Measurements from ENCODE around the gene PTH2R. TPM values are rescaled to one million over a fixed set of nuclear protein-coding genes. Genes with fewer than 3 reads are reported as not detected.

Gene PTH2R
- total RNA-seq, 1 experiment from 2014 or later = 0.10 TPM

GRCh38 chr2:208493186-208493585, 86.6 kb downstream of the PTH2R start:
- intact Hi-C loops (cut with micrococcal nuclease; ENCODE audit: unreplicated experiment) (no loop called here), in situ Hi-C loops (cut with HindIII; ENCODE audit: low pct_unique_long_range_greater_than_20kb, low sequenced_read_pairs) (no loop called here)
- Histone ChIP-seq H3K4me3 (ENCODE audit: low read depth in 2 of 2, low read length in 2 of 2) (no peak overlapping the region), H3K9me3 (ENCODE audit: control insufficient read depth, insufficient read depth, low read depth, low read length) (no peaks in the 10 kb centered on the region), H3K27me3 (ENCODE audit: control insufficient read depth, insufficient read depth, low read length) (no peaks in the 10 kb centered on the region), H3K4me1 (ENCODE audit: control insufficient read depth, insufficient read depth, low read length) (no peaks in the 10 kb centered on the region), H3K36me3 (ENCODE audit: control insufficient read depth, insufficient read depth, low read length) (no peaks in the 10 kb centered on the region), H3K27ac (ENCODE audit: low read length) (no peak overlapping the region)
- no peak for ATAC-seq
- no peak for DNase-seq (ENCODE audit: low read depth, low spot score)
- ChIA-PET POLR2A (no interaction called here), CTCF (no interaction called here)
- TF ChIP-seq POLR2AphosphoS5 (IDR thresholded peaks at IDR 0.05; ENCODE audit: low read depth, low read length) (no peak), REST (IDR thresholded peaks at IDR 0.05; ENCODE audit: insufficient read depth in 1 of 2, low read depth in 2 of 2, low read length in 1 of 2) (no peak), SIN3A (IDR thresholded peaks at IDR 0.05; ENCODE audit: borderline replicate concordance, insufficient read depth, low read depth, low read length) (no peak), TCF7L2 (IDR thresholded peaks at IDR 0.05; ENCODE audit: low read depth, low read length) (no peak), CTCF (IDR thresholded peaks at IDR 0.05) (no peak)
- no TSS peak for BruUV-seq (replicated peaks)

- no peak for TF ChIP-seq CTCF (IDR thresholded peaks at IDR 0.05)
- TF ChIP-seq TCF7L2 (IDR thresholded peaks at IDR 0.05; ENCODE audit: low read depth, low read length) = no peak
- no peak for TF ChIP-seq REST (IDR thresholded peaks at IDR 0.05; ENCODE audit: insufficient read depth in 1 of 2, low read depth in 2 of 2, low read length in 1 of 2)
- no peak for TF ChIP-seq SIN3A (IDR thresholded peaks at IDR 0.05; ENCODE audit: borderline replicate concordance, insufficient read depth, low read depth, low read length)
- TF ChIP-seq POLR2AphosphoS5 (IDR thresholded peaks at IDR 0.05; ENCODE audit: low read depth, low read length) = no peak
- DNase-seq (ENCODE audit: low read depth, low spot score) = no peak
- Histone ChIP-seq H3K36me3 (ENCODE audit: control insufficient read depth, insufficient read depth, low read length) (no peaks in the 10 kb centered on the region), H3K4me3 (ENCODE audit: low read depth in 2 of 2, low read length in 2 of 2) (no peak overlapping the region), H3K27me3 (ENCODE audit: control insufficient read depth, insufficient read depth, low read length) (no peaks in the 10 kb centered on the region), H3K4me1 (ENCODE audit: control insufficient read depth, insufficient read depth, low read length) (no peaks in the 10 kb centered on the region), H3K27ac (ENCODE audit: low read length) (no peak overlapping the region), H3K9me3 (ENCODE audit: control insufficient read depth, insufficient read depth, low read depth, low read length) (no peaks in the 10 kb centered on the region)
- POLR2A ChIA-PET = no interaction called here
- in situ Hi-C loops (cut with HindIII; ENCODE audit: low pct_unique_long_range_greater_than_20kb, low sequenced_read_pairs) (no loop called here), intact Hi-C loops (cut with micrococcal nuclease; ENCODE audit: unreplicated experiment) (no loop called here)
- no TSS peak for BruUV-seq (replicated peaks)
- no peak for ATAC-seq
- CTCF ChIA-PET = interaction anchor here (0.5 kb wide), 1 partner anchor 235 kb away, joined by 3 read pairs; no protein-coding TSS in a partner anchor
Observed at GRCh38 chr2:208496129-208496528, 89.5 kb downstream of the PTH2R start.

All from Panc1 (cell line).